CD4-positive, alpha-beta T cell treated with Interleukin-2 at 100 ng/mL for 4 hours (primary cell): ENCODE data around the gene PCED1B.

Experiments used
- DNase-seq: peaks from one replicate; pipeline ENCODE4 v3.0.0-alpha.2; 2020; ENCODE audit warnings: low spot score

PCED1B gene

DNA sequence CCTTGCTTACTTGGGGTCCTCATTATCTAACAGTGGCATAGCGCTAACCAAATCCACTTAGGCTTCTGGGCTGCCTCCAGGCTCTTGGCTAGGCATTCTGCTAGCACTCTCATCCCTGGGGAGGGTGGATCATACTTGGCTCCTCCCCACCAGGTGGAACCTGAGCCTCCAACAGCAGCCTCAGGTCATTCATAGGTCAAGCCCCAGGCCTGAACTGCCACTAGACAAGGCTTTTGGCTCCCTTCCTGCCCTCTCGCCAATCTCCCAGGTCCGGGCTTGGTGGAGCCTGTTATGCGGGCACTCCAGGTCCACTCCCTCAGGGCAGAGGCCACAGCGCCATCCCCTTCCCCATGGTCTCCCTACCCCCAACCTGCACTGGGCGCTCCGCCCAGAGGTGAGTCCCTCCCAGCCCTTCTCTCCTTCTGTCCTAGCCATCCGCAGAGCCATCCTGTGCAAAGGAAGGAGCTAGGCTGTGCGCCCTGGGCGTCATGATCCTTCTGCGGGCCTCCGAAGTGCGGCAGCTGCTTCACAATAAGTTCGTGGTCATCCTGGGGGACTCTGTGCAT lies 155.2 kb downstream of the PCED1B start:
- DNase-seq, result no peak

DNA sequence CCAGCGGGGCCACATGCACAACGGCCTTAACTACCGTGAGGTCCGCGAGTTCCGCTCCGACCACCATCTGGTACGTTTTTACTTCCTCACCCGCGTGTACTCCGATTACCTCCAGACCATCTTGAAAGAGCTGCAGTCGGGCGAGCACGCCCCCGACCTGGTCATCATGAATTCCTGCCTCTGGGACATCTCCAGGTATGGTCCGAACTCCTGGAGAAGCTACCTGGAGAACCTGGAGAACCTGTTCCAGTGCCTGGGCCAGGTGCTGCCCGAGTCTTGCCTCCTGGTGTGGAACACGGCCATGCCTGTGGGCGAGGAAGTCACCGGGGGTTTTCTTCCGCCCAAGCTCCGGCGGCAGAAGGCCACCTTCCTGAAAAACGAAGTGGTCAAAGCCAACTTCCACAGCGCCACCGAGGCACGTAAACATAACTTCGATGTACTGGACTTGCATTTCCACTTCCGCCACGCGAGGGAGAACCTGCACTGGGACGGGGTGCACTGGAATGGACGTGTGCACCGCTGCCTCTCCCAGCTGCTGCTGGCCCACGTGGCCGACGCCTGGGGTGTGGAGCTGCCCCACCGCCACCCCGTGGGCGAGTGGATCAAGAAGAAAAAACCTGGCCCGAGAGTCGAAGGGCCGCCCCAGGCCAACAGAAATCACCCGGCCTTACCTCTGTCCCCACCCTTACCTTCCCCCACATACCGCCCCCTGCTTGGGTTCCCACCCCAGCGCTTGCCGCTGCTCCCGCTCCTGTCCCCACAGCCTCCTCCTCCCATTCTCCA lies 156.0 kb downstream of the PCED1B start:
- DNase-seq, result no peak

DNA sequence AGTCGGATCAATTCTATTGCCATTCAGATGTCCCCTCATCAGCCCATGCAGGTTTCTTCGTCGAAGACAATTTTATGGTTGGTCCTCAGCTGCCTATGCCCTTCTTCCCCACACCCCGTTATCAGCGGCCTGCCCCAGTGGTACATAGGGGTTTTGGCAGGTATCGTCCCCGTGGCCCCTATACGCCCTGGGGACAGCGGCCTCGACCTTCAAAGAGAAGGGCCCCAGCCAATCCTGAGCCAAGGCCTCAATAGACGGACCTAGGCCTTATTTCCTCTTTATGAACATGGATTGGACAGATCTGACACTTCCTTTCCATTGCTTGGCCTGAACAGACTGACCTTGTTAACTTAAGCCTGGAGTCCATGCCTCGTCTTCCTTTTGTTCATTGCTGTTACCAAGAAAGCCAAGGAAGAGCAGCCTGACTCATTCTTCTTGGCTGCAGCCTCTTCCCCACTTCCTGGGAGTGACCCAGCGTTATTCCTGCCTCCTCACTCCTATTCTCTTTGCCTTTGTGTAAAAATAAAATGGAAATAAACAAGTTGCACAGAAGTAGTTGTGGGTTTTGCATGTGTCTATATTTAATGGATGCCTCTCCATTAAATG lies 156.8 kb downstream of the PCED1B start:
- no peak for DNase-seq

- no peak for DNase-seq
Measured at GRCh38 chr12:47237751-47238211, 158.4 kb downstream of the PCED1B start.

DNA sequence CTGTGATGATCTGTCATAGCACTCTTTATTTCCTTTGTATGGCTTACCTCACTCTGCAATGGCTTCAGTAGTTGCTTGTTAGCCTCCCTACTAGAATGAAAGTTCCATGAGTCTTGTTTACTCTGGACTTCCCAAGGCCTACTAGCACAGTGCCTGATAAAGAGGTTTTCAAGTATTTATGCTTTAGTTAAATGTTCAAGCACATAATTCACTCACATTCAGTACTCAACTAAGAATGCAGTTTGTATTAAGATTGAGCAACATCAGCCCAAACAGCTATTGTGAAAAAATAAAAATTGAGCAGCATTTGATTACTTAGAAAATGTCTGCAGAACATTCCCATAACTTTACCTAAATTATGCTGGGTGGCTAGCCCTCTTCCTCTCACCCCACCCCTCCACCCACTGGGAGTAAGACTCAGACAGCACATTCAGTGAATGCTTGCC lies 159.3 kb downstream of the PCED1B start:
- DNase-seq, result no peak

GRCh38 chr12:47242426-47242825 lies 163.0 kb downstream of the PCED1B start:
- DNase-seq, result no peak

- no peak for DNase-seq
Measured at GRCh38 chr12:47244835-47245234, 165.4 kb downstream of the PCED1B start.

GRCh38 chr12:47245623-47246022 lies 166.2 kb downstream of the PCED1B start:
- DNase-seq, result no peak

GRCh38 chr12:47247418-47247817 lies 168.0 kb downstream of the PCED1B start:
- DNase-seq, result no peak

DNA sequence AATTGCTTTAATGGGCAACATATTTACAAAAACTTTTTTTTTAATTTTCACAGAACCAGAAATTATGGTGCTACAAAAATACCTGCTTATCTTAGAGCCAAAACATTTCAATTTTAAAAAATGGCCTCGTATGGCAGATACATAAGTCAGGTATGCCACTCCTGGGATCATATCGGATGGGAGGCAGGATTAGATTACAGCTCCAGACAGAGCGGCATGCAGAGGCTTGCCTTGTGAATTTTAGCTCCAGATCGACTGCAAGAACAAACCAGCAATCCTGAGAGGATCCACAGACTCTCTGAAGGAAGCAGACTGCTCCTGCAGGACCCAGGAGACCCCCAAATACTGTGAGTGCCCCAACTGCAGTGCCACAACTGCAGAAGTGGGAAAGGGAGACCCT lies 169.7 kb downstream of the PCED1B start:
- DNase-seq, result no peak

DNA sequence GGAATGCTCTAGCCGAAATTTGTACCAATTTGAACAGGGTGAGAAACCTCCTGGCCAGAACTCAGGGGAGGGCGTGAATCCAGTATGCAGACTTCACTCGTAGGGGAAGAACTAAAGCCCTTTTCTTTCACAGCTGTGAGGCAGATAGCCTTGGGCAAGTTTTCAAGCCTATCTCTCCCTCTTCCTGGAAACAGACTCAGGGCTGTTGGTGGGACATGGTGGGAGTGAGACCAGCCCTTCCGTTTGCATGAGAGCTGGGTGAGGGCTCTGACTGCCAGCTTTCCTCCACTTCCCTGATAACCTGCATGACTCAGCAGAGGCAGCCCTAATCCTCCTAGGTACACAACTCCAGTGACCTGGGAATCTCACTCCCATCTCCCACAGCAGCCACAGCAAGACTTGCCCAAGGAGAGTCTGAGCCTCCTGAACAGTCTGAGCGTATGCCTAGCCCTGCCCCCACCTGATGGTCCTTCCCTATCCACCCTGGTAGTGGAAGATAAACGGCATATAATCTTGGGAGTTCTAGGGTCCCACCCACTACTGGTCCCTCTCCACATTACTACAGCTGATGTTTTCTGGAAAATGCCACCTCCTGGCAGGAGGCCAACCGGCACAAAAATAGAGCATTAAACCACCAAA lies 170.4 kb downstream of the PCED1B start:
- no peak for DNase-seq

DNA sequence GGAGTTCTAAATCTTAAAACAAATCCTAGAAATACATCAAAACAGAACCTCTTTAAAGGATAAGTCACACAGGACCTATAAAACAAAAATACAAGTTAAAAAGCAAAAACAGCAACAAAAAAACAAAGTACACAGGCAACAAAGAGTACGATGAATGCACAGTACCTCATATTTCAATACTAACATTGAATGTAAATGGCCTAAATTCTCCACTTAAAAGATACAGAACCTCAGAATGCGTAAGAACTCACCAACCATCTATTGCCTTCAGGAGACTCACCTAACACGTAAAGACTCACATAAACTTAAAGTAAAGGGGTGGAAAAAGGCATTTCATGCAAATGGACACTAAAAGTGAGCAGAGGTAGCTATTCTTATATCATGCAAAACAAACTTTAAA lies 172.5 kb downstream of the PCED1B start:
- DNase-seq, result no peak

- DNase-seq, result no peak
Measured at GRCh38 chr12:47264951-47265350, 185.5 kb downstream of the PCED1B start.

DNA sequence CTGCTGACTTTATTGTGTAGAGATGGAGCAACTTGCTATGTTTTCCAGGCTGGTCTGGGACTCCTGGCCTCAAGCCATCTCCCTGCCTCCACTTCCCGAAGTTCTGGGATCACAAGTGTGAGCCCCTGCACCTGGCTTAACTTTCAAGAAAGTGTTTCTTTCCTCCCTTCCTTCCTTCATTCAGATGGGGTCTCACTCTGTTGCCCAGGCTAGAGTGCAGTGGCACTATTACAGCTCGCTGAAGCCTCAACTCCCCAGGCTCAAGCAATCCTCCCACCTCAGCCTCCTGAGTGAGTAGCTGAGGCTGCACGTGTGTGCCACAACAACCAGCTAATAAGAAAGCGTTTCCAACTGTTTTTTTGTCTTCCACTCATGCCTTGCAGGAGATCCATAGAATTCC lies 186.0 kb downstream of the PCED1B start:
- no peak for DNase-seq

GRCh38 chr12:47267571-47267970 lies 188.2 kb downstream of the PCED1B start:
- DNase-seq, result no peak

GRCh38 chr12:47268501-47269454 lies 189.4 kb downstream of the PCED1B start:
- no peak for DNase-seq

- no peak for DNase-seq
Measured at GRCh38 chr12:47269916-47270315, 190.5 kb downstream of the PCED1B start.

DNA sequence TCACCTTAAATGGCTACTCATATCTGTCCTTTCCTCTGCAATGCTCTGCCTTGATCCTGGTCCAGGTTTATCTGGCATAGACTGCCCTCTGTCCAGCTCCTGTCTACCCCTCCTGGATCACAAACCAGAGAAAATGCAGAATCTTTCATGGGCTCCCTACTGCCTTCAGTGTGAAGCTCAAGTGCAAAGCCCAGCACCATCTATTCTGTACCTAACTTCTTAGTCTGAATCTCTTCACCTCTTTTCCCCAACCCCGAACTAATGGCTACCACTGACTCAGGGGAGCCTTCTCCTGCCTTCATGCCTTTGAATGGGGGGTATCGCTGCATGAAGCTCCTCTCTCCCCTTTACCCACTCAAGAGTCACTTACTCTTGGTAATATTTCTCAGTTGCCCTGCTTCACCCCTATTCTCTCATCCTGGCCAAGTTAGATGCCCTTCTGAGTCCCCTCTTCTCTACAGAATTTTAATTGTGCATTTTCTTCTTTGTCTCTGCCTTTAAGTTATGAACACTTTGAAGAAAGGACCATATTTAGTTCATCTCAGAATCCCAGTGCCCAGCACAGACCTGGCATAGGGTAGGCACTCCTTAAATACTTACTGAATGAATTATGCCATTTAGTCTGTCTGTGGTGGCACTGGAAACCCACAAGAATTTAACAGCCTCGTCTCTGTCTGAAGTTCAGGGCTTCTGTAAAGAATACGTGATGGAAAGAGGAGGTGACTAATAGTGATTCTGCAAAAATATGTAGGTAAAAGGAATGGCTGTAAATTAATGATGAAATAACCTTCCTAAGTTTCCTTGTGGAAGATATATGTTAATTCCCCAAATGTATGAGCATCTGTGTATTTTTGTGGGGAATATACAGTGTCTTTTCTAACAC lies 191.6 kb downstream of the PCED1B start:
- peak; percentile 6 for DNase-seq

GRCh38 chr12:47271800-47272239 lies 192.4 kb downstream of the PCED1B start:
- no peak for DNase-seq

GRCh38 chr12:47272412-47273190 lies 193.2 kb downstream of the PCED1B start:
- no peak for DNase-seq
